ENCODE results near the gene MAP2K5.
A peak's percentile ranks its signal among the peaks of the same experiment; 100 is the strongest.

MAP2K5 gene

DNA sequence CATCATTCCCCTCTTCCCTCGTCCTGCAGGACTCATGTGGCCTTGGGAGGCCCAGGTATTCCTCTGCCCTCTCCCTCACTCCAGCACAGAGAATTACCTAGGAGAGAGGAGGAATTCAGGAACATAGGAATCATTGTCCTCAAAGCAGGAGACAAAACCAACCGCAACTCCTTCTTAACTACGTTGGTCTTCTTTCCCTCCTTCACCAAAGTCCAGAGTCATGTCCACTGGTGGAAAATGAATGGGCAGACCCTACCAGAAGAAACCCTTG, 227.8 kb downstream of the MAP2K5 start:
- TF ChIP-seq, protein P1, sequence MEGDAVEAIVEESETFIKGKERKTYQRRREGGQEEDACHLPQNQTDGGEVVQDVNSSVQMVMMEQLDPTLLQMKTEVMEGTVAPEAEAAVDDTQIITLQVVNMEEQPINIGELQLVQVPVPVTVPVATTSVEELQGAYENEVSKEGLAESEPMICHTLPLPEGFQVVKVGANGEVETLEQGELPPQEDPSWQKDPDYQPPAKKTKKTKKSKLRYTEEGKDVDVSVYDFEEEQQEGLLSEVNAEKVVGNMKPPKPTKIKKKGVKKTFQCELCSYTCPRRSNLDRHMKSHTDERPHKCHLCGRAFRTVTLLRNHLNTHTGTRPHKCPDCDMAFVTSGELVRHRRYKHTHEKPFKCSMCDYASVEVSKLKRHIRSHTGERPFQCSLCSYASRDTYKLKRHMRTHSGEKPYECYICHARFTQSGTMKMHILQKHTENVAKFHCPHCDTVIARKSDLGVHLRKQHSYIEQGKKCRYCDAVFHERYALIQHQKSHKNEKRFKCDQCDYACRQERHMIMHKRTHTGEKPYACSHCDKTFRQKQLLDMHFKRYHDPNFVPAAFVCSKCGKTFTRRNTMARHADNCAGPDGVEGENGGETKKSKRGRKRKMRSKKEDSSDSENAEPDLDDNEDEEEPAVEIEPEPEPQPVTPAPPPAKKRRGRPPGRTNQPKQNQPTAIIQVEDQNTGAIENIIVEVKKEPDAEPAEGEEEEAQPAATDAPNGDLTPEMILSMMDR (IDR thresholded peaks at IDR 0.05; ENCODE audit: unreplicated experiment in 3 of 3), result no peak
- H3K27ac Mint-ChIP-seq, result no peak overlapping the region
- no peaks in the 10 kb centered on the region for H3K36me3 Mint-ChIP-seq (ENCODE audit: low read depth)
- peaks cover 68% of the 10 kb centered on the region for H3K4me1 Mint-ChIP-seq
- H3K4me3 Mint-ChIP-seq, result no peak overlapping the region
- peaks cover 9% of the 10 kb centered on the region for H3K27me3 Mint-ChIP-seq (ENCODE audit: low read depth)
- H3K9me3 Mint-ChIP-seq, result no peaks in the 10 kb centered on the region

DNA sequence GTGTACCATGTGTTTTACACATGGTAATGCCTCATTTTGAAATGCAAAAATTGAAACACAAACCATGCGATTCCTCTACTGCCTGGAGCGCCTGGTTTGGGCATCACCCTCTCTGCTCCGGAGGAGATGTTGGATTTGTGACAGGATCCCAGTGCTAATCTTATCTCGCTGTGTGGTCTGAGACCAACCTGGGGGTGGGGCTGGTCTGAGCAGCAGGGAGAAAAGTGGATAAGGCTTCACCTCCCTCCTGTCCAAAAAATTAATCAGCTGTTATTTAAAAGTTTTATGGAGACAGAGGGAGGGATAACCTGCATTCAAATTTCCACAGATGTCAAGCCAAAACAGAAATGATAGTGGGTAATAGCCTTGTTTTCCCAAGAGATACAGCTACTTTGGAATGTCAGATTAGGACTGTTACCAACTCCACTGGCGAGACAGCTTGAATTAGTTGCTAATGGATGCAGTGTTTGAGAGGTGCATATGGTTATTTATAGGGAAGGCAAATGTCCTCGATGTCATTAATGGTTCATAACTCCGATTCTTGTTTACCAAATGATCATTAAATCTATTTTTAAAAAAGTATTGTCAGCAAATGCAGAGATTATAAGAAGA, 228.8 kb downstream of the MAP2K5 start:
- Mint-ChIP-seq H3K4me3 (no peak overlapping the region), H3K4me1 (peaks cover 65% of the 10 kb centered on the region), H3K36me3 (ENCODE audit: low read depth) (no peaks in the 10 kb centered on the region), H3K9me3 (no peaks in the 10 kb centered on the region), H3K27ac (peak overlapping the region in 2 of 3 experiments; percentile 6 to 32), H3K27me3 (ENCODE audit: low read depth) (peaks cover 9% of the 10 kb centered on the region)
- TF ChIP-seq, protein P1 (IDR thresholded peaks at IDR 0.05; ENCODE audit: unreplicated experiment in 3 of 3), result no peak

DNA sequence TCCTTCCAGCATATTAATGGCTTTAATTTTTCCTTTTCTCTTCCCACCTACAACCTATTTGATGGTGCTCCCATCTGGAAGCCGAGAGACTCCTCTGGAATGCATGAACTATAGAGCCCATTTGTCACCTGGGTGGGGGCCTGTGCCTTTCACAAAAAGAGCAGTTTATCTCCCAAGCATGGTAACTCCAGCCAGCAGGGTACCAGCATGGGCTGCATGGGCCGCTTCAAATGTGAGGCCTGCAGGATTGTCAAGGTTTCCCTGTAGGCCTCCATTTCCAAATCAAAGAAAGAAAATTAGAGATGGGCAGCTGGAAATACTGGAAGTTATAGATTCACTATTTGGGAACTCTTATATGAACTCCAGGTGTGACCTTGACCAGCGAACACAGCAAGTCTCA, 232.1 kb downstream of the MAP2K5 start:
- Mint-ChIP-seq H3K9me3 (no peaks in the 10 kb centered on the region), H3K4me3 (no peak overlapping the region), H3K27me3 (ENCODE audit: low read depth) (peaks cover 12% of the 10 kb centered on the region), H3K36me3 (ENCODE audit: low read depth) (no peaks in the 10 kb centered on the region), H3K27ac (peak overlapping the region in 1 of 3 experiments; percentile 24), H3K4me1 (peaks cover 64% of the 10 kb centered on the region)
- TF ChIP-seq, protein P1 (IDR thresholded peaks at IDR 0.05; ENCODE audit: unreplicated experiment in 3 of 3), result no peak

DNA sequence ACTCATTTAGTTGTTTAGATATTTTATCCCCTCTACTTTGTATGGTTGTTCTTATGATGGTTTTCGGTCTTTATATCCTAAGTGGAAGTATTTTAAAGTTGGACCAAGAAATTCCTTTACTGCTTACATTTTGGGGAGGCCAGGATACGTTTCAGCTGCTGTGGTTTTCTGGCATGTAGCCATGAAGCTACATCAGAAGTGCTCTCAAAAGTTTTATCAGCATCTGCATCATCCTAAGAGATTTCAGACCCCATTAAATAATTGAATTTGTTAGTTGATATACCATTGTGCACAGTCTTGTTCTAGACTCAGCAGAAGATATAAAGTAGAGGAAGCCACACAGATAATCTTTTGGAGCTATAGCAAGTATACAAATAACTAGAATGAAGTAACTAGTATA, 232.7 kb downstream of the MAP2K5 start:
- H3K36me3 Mint-ChIP-seq (ENCODE audit: low read depth), result no peaks in the 10 kb centered on the region
- no peaks in the 10 kb centered on the region for H3K9me3 Mint-ChIP-seq
- peaks cover 68% of the 10 kb centered on the region for H3K4me1 Mint-ChIP-seq
- peak overlapping the region in 2 of 3 experiments; percentile 13 to 24 for H3K27ac Mint-ChIP-seq
- TF ChIP-seq, protein P1 (IDR thresholded peaks at IDR 0.05; ENCODE audit: unreplicated experiment in 3 of 3), result no peak
- peaks cover 12% of the 10 kb centered on the region for H3K27me3 Mint-ChIP-seq (ENCODE audit: low read depth)
- H3K4me3 Mint-ChIP-seq, result no peak overlapping the region

DNA sequence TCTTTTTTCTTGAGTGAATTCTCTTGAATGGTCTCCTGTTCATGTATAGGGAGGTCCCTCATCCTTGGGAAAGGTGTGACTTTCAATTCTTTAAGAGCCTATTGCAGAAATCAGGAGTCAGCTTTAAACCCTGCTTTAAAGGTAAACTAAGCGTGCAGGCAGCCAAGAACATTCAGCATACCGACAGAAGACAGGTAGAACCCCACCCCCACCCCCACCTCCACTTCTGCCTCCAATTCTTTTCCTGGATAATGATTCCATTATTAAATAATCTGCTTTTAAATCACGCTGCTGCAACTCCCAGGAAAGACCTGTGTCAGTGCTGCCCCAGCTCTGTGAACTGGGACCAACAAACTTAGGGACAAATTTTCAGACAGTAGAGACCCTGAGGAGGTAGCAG, 233.5 kb downstream of the MAP2K5 start:
- Mint-ChIP-seq H3K27me3 (ENCODE audit: low read depth) (peaks cover 12% of the 10 kb centered on the region), H3K36me3 (ENCODE audit: low read depth) (no peaks in the 10 kb centered on the region), H3K27ac (no peak overlapping the region), H3K9me3 (no peaks in the 10 kb centered on the region), H3K4me1 (peaks cover 66% of the 10 kb centered on the region), H3K4me3 (no peak overlapping the region)
- TF ChIP-seq, protein P1 (IDR thresholded peaks at IDR 0.05; ENCODE audit: unreplicated experiment in 3 of 3), result no peak

DNA sequence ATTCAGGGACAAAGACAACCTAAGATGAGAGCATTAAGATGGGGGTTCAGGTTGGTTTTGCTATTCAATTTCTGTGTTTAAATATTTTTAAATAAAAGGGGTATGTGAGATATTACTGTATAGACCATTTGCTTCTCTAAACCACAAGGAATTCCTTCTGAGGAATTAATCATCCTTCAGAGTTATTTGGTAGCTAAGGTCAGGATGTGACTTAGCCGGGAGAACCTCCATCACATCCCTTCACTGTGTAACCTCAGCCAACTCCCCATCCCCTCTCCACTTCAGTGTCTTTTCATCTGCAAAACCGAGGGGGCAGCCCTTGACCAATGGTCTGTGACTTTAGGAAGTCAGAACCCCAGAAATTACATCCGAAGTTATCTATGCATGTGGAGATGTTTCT, 234.1 kb downstream of the MAP2K5 start:
- Mint-ChIP-seq H3K4me1 (peaks cover 60% of the 10 kb centered on the region), H3K27me3 (ENCODE audit: low read depth) (peaks cover 12% of the 10 kb centered on the region), H3K4me3 (no peak overlapping the region), H3K9me3 (no peaks in the 10 kb centered on the region), H3K27ac (no peak overlapping the region), H3K36me3 (ENCODE audit: low read depth) (no peaks in the 10 kb centered on the region)
- TF ChIP-seq, protein P1 (IDR thresholded peaks at IDR 0.05; ENCODE audit: unreplicated experiment in 3 of 3), result no peak
